H54 (cell line): ENCODE measurements around the gene NPIPB2.
A peak's percentile ranks its signal among the peaks of the same experiment; 100 is the strongest.
"Not testable (repeated sequence)": the region's sequence is repeated elsewhere in the genome, so short reads cannot be mapped to it uniquely, and the experiment has no call there.

Experiments used
- DNase-seq: peaks from one replicate; pipeline ENCODE4 v3.0.0; 2011; ENCODE audit warnings: low spot score, mixed read lengths; ENCODE audit not compliant: insufficient read length
- FAIRE-seq: peaks from 3 replicates; lab custom pipeline; 2011; peaks lifted over from hg19 to GRCh38; lab: Jason Lieb, UNC
- POLR2A ChIP-seq: IDR thresholded peaks from 2 replicates; pipeline ENCODE4 v1.6.1; 2011; ENCODE audit warnings: low read depth, mild to moderate bottlenecking, low read length

NPIPB2 gene

DNA sequence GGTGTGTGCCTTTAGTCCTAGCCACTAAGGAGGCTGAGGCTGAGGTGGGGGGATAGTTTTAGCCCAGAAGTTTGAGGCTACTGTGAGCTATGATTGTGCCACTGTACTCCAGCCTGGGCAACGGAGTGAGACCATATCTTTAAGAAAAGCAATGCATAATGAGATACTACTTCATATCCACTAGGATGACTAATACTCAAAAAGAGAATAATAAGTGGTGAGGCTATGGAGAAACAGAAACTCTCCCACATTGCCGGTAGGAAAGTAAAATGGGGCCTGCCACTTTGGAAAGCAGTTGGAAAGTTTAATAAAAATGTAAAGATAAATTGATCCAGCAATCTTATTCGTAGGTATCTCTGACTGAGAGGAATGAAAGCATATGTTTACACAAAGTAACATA, 4.6 kb upstream of the NPIPB2 start:
- DNase-seq, result no peak
- no peak for FAIRE-seq
- TF ChIP-seq POLR2A, result no peak

DNA sequence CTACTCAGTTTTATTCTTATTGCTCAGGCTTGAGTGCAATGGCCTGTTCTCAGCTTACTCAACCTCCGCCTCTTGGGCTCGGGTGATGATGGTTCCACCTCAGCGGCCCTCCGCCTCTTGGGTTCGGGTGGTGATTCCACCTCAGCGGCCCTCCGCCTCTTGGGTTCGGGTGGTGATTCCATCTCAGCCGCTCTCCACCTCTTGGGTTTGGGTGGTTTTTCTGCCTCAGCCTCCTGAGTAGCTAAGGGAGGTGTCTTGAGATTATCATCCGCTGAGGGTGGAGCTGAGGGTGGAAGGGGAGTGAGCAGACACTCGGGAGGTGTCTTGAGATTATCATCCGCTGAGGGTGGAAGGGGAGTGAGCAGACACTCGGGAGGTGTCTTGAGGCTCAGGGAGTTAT, 14.5 kb downstream of the NPIPB2 start:
- not testable (repeated sequence) for FAIRE-seq, DNase-seq

DNA sequence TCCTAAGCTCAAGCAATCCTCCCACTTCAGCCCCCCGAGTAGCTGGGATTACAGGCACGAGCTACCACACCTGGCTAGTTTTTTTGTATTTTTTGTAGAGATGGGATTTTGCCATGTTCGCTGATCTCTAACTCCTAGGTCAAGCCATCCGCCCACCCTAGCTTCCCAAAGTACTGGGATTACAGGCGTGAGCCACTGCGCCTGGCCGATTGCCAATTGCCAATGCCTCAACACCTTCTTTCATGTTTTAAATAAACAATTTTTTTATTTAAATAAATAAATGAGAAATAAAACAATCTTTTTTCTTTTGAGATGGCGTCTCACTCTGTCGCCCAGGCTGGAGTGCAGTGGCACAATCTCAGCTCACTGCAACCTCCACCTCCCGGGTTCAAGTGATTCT, 17.8 kb downstream of the NPIPB2 start:
- not testable (repeated sequence) for FAIRE-seq, DNase-seq

DNA sequence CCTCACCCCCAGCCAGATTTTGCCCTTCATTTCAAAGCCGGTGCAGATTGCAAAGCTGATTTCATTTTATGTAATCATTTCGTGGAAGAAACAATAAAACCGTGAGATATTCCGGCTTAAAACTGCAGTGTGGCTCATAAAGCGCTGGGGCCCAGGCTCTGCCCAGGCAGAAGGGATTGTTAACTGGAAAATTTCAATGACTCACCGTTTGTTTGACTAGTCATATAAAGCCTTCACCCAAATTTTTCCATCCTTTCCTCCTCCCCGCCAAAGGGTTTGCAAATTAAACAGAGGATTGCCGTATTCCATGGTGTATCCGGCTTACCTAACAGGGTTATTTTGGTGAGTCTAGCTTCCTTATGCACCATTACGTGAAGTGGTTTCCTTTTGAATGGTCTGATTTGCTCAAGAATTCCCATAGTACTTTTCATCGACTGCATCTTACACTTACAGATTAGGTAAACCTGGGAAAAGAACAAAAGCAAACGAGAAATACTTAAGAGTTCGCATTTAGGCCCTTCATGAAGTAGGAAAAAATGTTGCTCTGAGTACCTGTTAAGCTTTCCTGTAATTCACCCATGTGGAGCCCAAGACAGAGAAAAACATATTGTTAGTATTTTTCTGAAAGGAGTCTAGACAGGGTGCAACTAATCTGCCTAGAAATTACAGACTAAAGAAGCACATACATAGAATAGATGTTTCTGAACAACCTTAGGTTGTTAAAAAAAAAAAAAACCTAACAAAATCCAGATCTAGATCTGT, 25.1 kb downstream of the NPIPB2 start:
- FAIRE-seq, result peak; percentile 62
- DNase-seq, result peak; percentile 79
- no peak for TF ChIP-seq POLR2A

DNA sequence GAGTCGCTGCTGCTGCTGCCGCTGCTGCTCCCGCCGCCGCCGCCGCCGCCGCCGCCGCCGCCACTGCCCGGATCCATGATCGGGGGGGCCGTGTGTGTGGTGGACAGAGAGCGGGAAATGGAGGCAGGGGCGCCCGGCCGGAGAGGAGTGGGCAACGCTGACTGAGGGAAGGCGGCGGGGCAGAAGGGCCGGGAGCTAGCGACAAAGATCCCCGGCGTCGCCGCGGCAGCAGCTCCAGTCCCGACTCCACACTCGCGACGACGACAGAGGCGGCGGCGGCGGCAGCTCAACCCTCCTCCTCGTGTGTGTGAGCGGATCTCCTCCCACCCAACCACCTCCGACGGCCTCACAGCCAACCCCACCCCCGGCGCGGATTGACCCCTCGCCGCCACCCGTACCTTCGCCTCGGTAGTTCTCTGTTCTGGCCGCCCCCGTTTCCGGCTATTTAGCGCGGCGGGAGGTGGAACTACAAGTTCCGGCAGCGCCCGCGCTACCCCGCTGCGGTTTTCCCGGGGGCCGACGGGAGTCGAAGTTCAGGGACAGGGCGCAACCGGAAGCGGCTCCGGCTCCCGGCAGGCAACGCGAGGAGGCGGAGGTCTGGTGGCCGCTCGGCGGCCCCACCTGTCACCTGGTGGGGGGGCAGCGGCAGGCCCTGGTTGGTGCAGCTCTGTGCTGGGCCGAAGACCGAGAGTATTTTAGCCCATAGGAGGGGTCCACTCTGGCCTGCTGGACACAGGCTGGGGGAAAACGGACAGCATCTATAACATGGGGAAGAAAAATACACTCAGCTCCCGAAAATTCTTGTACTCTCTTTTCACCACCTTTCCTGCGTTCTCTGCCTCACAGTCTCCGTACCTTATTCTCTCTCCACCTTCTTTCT, 26.0 kb downstream of the NPIPB2 start, which contains the start of gene GSPT1:
GSPT1 (minus strand) TSS at position 313 of the 880 bp plus-strand sequence; CDS start at position 77, 236 bp downstream.
- TF ChIP-seq POLR2A, result peak; percentile 97
- peak; percentile 95 for DNase-seq
- FAIRE-seq, result no peak

DNA sequence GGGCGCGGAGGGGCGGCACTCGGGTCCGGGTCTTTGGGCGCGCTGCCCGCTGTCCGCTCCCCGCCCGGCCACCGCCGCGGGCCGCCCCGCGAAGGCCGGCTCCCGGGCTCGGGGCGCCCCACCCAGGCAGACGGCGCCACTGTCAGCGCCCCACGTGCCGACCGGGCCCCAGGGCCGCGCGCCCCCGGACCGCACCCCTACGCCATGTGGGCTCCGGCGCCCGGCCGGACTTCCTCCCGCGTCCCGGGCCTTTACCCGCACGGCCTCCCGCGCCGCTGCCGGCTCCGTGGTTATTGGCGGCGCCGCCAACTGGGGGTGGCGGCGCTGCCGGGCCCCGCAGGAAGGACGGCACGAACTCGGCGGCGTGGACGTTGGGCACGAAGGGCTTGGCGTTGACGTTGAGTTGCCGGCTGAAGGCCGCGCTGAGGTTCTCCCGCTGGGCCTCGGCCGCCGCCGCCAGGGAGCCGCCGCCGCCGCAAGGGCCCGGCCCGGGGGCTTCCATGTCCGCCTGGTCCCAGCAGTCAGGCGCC, 26.7 kb downstream of the NPIPB2 start:
- DNase-seq (peak; percentile 17), FAIRE-seq (no peak)
- TF ChIP-seq POLR2A, result 0 out of 2 replicates have a peak, but pooled peaks have one; percentile 16

DNA sequence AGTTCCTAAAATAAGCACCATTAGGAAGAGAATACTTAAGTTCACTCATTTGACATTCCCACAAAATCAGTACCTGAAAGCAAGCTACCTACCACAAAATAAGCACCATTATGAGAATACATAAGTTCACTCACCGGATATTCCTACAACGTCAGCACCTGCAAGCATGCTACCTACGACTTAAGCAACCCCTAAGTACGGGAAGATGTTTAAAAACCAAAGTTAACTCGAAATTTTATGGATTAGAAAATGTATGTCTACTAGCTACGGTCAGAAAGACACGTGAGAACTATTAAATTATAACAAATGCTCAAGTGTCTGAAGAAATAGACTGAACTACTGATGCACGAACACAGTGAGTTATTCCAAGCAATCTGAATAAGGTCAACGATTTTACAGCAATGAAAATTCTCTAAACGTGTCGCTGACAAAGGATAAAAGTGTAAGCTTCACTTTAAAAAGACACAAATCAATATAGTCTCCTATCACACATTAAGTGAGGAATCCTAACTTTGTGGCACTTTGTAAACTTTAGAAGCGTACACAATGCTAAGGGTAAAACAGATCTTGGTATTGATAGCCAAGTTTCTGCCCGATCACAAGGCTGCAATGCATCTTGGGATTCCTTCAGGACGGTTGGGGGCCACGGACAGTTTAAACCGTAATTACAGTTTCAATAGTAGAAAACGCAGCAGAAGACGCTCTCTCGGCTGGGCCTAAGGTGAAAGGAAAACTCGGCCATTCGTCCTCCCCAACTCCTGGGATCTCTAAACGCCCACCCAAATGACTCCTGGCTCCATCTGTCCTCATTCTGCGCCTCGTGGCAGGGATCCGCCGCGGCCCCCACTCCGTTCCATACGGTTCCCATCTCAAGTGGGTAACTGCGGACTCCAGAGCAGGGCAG, 27.4 kb downstream of the NPIPB2 start:
- peak; percentile 74 for FAIRE-seq
- no peak for TF ChIP-seq POLR2A
- no peak for DNase-seq

DNA sequence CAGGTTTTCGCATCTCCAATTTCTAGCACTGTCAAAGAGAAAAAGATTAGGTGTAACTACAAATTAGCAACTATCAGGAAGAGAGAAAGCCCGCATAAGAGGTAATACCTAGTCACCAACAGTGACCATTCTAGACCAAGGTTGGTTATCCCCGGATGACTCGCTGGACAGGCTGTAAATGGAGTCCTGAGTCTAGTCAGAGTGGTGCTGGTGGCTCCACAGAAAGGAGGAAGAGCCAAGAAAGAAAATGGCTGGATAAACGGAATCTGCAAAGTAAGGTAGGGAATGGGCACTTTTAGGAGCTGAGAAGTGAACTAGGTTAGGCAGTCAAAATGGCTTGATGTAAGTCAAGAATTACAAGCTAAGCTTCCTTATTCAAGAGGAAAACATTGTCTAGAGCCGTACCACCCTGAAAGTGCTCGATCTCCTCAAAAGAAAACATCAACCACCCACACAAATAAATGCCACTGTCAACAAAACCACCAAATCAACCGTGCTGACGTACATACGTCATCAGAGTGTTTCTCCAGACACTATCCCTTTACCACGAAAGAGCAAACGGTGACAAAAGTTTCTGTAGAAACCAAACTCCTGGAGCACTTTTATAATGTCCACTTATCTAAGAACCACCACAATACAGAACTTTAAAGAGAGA, 28.3 kb downstream of the NPIPB2 start:
- DNase-seq (no peak), FAIRE-seq (no peak)
- no peak for TF ChIP-seq POLR2A

DNA sequence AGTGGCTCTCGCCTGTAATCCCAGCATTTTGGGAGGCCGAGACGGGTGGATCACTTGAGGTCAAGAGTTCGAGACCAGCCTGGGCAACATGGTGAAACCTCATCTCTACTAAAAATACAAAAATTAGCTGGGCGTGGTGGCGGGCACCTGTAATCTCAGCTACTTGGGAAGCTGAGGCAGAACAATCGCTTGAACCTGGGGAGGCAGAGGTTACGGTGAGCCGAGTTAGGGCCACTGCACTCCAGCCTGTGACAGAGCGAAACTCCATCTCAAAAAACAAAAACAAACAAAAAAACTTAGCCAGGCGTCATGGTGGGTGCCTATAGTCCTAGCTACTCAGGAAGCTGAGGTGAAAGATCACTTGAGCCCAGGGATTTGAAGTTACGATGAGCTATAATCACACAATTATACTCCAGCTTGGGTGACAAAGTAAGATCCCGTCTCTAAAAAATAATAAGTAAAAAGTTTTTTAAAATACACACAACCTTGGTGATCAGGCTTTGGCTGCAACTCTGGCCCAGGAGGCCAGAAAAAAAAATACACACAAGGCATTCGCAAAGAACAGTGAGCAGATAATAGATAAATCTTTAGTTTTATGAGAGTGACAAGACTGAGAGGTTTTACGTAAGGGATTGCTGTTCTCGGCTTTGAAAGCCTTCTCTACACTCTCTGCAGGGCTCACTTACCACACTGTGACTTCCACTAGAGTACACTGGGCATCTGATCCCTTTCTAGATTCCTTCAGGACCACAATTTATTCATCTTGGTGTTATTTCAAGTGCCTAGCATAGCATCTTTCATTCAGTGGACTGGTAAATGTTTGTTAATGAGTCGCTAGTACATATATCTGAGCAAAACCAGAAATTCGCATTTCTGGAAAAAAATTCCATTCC, 31.9 kb downstream of the NPIPB2 start:
- DNase-seq (no peak), FAIRE-seq (no peak)
- TF ChIP-seq POLR2A, result no peak

DNA sequence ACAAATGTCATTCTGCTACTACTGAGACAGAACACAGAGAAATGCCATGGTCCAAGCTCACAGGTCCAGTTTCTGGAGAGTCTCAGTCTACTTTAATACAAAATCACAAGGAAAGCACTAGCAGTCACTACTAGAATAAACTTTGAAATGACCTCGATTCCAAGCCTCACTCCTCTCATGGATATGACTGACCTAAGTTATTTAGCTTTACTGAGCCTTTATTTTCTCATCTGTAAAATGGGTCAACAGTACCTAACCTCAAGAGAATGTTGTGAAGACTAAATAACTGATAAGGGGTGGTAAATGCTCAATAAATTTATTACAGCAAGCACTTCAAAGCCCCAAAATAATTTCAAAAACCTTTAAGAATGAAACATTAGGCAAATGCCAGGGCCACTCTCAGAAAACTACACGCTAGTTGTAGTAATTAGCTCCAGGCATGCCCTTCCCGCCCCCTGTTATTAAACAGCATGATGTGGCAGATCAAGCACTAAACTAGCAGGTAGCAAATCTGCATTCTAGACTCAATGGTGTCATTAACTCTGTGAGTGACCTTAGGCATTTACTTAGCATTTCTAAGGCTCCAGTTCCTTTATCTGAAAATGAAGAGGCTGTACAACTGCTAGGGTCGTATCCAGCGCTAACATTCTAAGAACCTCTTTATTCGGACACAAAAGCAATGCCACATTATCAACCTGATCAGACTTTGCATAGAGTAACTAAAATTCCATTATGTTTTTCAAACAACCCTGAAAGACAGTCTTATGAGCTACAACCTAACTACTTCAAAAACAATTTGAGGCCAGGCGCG, 34.5 kb downstream of the NPIPB2 start:
- FAIRE-seq (no peak), DNase-seq (no peak)
- no peak for TF ChIP-seq POLR2A

DNA sequence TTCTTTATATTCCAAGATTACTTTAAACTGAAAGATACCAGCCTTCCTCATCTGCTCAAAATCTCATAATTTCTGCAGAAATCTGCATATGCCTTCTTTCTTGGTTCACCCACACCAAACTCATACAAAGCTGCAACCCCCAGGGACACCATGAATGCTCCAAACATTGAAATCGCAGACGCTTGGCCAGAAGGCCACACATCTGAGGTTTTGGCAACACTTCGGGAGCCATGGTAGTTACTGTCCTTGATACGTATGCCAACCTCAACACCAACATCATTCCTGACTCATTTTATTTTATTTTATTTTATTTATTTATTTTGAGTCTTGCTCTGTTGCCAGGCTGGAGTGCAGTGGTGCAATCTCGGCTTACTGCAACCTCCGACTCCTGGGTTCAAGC, 37.9 kb downstream of the NPIPB2 start:
- DNase-seq (no peak), FAIRE-seq (no peak)
- TF ChIP-seq POLR2A, result no peak
